ENCODE data around the gene OR52E5.

The OR52E5 gene

GRCh38 chr11:5923427-5923776 is 30.4 kb downstream of the OR52E5 start:
- no peak for TF ChIP-seq ZNF274 (IDR thresholded peaks at IDR 0.05; ENCODE audit: low read depth, low read length)
- H3K4me3 ChIP-seq (ENCODE audit: low read length): no peak overlapping the region

- no peak for TF ChIP-seq ZNF274 (IDR thresholded peaks at IDR 0.05; ENCODE audit: low read depth, low read length)
- H3K4me3 ChIP-seq (ENCODE audit: low read length): no peak overlapping the region
Measured at GRCh38 chr11:5923794-5924193, 30.8 kb downstream of the OR52E5 start.

- no peak for TF ChIP-seq ZNF274 (IDR thresholded peaks at IDR 0.05; ENCODE audit: low read depth, low read length)
- no peak overlapping the region for H3K4me3 ChIP-seq (ENCODE audit: low read length)
Measured at GRCh38 chr11:5928271-5928670, 35.3 kb downstream of the OR52E5 start.

GRCh38 chr11:5928811-5929210 is 35.8 kb downstream of the OR52E5 start:
- no peak overlapping the region for H3K4me3 ChIP-seq (ENCODE audit: low read length)
- TF ChIP-seq ZNF274 (IDR thresholded peaks at IDR 0.05; ENCODE audit: low read depth, low read length): no peak

- no peak overlapping the region for H3K4me3 ChIP-seq (ENCODE audit: low read length)
- no peak for TF ChIP-seq ZNF274 (IDR thresholded peaks at IDR 0.05; ENCODE audit: low read depth, low read length)
Measured at GRCh38 chr11:5929571-5930368, 36.8 kb downstream of the OR52E5 start.

GRCh38 chr11:5930614-5931013 is 37.6 kb downstream of the OR52E5 start:
- no peak overlapping the region for H3K4me3 ChIP-seq (ENCODE audit: low read length)
- no peak for TF ChIP-seq ZNF274 (IDR thresholded peaks at IDR 0.05; ENCODE audit: low read depth, low read length)

GRCh38 chr11:5931061-5931460 is 38.1 kb downstream of the OR52E5 start:
- no peak for TF ChIP-seq ZNF274 (IDR thresholded peaks at IDR 0.05; ENCODE audit: low read depth, low read length)

GRCh38 chr11:5932671-5933070 is 39.7 kb downstream of the OR52E5 start:
- TF ChIP-seq ZNF274 (IDR thresholded peaks at IDR 0.05; ENCODE audit: low read depth, low read length): no peak
- H3K4me3 ChIP-seq (ENCODE audit: low read length): no peak overlapping the region

More at GRCh38 chr11:5931061-5931460, 38.1 kb downstream of the OR52E5 start:
- no peak overlapping the region for H3K4me3 ChIP-seq (ENCODE audit: low read length)

- no peak for TF ChIP-seq ZNF274 (IDR thresholded peaks at IDR 0.05; ENCODE audit: low read depth, low read length)
- no peak overlapping the region for H3K4me3 ChIP-seq (ENCODE audit: low read length)
Measured at GRCh38 chr11:5933116-5933515, 40.1 kb downstream of the OR52E5 start.

GRCh38 chr11:5937868-5938602 is 45.0 kb downstream of the OR52E5 start:
- H3K4me3 ChIP-seq (ENCODE audit: low read length): no peak overlapping the region
- no peak for TF ChIP-seq ZNF274 (IDR thresholded peaks at IDR 0.05; ENCODE audit: low read depth, low read length)

GRCh38 chr11:5938603-5938965 is 45.6 kb downstream of the OR52E5 start:
- TF ChIP-seq ZNF274 (IDR thresholded peaks at IDR 0.05; ENCODE audit: low read depth, low read length): no peak
- no peak overlapping the region for H3K4me3 ChIP-seq (ENCODE audit: low read length)

- no peak overlapping the region for H3K4me3 ChIP-seq (ENCODE audit: low read length)
- TF ChIP-seq ZNF274 (IDR thresholded peaks at IDR 0.05; ENCODE audit: low read depth, low read length): no peak
Measured at GRCh38 chr11:5940748-5941147, 47.7 kb downstream of the OR52E5 start.

GRCh38 chr11:5941951-5942350 is 48.9 kb downstream of the OR52E5 start, which contains the start of gene OR56A3:
OR56A3 (plus strand) TSS chr11:5942251; CDS start chr11:5947347, 5,096 bp downstream.
- no peak for TF ChIP-seq ZNF274 (IDR thresholded peaks at IDR 0.05; ENCODE audit: low read depth, low read length)

More at GRCh38 chr11:5941951-5942350, 48.9 kb downstream of the OR52E5 start, which contains the start of gene OR56A3:
- H3K4me3 ChIP-seq (ENCODE audit: low read length): no peak within 1 kb of the TSS

All from GM08714 (cell line).